ENCODE measurements around the gene NEK6.

NEK6 gene

GRCh38 chr9:124272118-124272517, 14.4 kb downstream of the NEK6 start:
- no peak overlapping the region for H3K4me3 ChIP-seq (ENCODE audit: low read depth in 1 of 2, low read length in 2 of 2)
- H3K27ac ChIP-seq (ENCODE audit: low read length) = peak overlapping the region; percentile 26
- no peaks in the 10 kb centered on the region for H3K9me3 ChIP-seq (ENCODE audit: control insufficient read depth in 1 of 2, low read length in 2 of 2)
- H3K4me1 ChIP-seq (ENCODE audit: control insufficient read depth in 1 of 2, insufficient read depth in 2 of 2, low read length in 2 of 2) = peaks cover 1 to 72% of the 10 kb centered on the region in 2 donors
- no peaks in the 10 kb centered on the region for H3K27me3 ChIP-seq (ENCODE audit: low read depth, low read length)
- H3K36me3 ChIP-seq (ENCODE audit: control insufficient read depth in 1 of 2, insufficient read depth in 2 of 2, low read length in 2 of 2) = no peaks in the 10 kb centered on the region

DNA sequence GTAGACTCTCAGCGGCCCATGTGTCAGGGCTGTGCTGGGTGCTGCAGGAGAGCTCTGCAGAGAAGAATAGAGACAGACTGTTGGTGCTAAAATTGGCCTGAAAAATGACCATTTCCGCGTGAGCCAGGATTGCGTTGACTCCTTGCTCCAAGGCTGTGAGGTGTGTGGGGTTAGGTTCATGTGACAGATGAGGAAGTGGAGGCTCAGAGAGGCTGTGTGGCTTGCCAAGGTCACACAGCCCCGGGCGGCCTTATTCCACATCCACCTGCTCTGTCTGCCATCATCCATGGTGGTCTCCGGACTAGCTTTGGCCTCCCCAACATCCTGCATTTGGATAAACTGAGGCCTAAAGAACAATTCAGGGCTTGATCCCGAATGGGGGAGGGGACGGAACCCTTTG, 15.2 kb downstream of the NEK6 start:
- peak overlapping the region; percentile 48 for H3K27ac ChIP-seq (ENCODE audit: low read length)
- H3K27me3 ChIP-seq (ENCODE audit: low read depth, low read length) = no peaks in the 10 kb centered on the region
- no peak overlapping the region for H3K4me3 ChIP-seq (ENCODE audit: low read depth in 1 of 2, low read length in 2 of 2)
- no peaks in the 10 kb centered on the region for H3K36me3 ChIP-seq (ENCODE audit: control insufficient read depth in 1 of 2, insufficient read depth in 2 of 2, low read length in 2 of 2)
- peaks cover 0 to 72% of the 10 kb centered on the region in 2 donors for H3K4me1 ChIP-seq (ENCODE audit: control insufficient read depth in 1 of 2, insufficient read depth in 2 of 2, low read length in 2 of 2)
- H3K9me3 ChIP-seq (ENCODE audit: control insufficient read depth in 1 of 2, low read length in 2 of 2) = no peaks in the 10 kb centered on the region

DNA sequence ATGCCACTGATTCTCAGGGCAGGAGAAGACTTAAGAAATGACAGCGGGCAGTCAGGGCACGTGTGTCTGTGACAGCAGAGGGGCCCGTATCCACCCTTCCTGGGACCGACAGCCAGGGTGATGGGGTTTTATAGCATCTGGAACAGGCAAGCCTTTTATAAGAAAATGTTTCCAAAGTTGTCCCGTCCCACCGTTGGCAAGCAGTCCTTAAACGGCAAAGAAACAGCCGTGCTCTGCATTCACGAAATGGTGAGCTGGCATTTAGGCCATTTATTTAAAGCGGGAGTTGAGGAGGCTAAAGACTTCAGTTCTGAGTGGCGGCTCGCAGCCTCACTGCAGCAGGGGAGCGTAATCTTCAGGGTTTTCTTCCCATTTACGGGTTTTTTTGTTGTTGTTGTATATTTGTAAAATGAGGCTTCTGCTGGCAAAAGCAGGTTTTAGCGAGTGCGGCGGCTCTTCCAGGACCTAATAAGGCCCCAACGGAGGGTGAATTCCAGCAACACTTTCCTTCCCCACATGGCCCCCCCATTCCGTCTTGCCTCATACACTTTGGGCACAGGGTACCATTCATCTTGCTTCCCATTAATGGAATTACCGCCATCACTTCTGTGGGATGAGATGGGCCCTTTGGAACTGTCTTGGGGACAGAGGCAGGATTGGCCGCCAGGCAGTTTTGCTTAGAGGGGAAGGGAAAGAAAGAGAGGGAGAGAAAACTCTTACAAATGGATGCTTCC, 15.8 kb downstream of the NEK6 start:
- Histone ChIP-seq H3K27me3 (ENCODE audit: low read depth, low read length) (no peaks in the 10 kb centered on the region), H3K36me3 (ENCODE audit: control insufficient read depth in 1 of 2, insufficient read depth in 2 of 2, low read length in 2 of 2) (no peaks in the 10 kb centered on the region), H3K4me1 (ENCODE audit: control insufficient read depth in 1 of 2, insufficient read depth in 2 of 2, low read length in 2 of 2) (peaks cover 0 to 72% of the 10 kb centered on the region in 2 donors), H3K4me3 (ENCODE audit: low read depth in 1 of 2, low read length in 2 of 2) (no peak overlapping the region), H3K27ac (ENCODE audit: low read length) (peak overlapping the region; percentile 48), H3K9me3 (ENCODE audit: control insufficient read depth in 1 of 2, low read length in 2 of 2) (no peaks in the 10 kb centered on the region)

DNA sequence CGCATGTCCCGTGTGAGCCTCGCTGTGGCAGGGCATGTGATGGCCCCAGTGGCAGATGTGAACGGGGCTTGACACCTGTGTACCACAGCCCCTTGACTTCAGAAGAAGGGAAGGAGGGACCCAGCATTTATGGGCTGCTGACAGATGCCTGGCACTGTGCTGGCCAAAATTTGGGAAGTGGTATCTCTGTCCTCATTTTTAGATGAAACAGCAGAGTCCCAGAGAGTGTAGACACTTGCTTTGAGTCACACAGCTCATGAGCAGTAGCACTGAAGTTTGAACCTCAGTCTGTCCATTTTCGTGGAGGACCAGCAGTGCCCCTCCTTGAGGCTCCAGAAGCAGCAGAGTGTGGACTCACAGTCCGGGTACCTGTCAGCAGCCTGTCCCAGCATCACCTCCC, 16.5 kb downstream of the NEK6 start:
- Histone ChIP-seq H3K9me3 (ENCODE audit: control insufficient read depth in 1 of 2, low read length in 2 of 2) (no peaks in the 10 kb centered on the region), H3K4me1 (ENCODE audit: control insufficient read depth in 1 of 2, insufficient read depth in 2 of 2, low read length in 2 of 2) (peaks cover 0 to 77% of the 10 kb centered on the region in 2 donors), H3K4me3 (ENCODE audit: low read depth in 1 of 2, low read length in 2 of 2) (no peak overlapping the region), H3K27me3 (ENCODE audit: low read depth, low read length) (no peaks in the 10 kb centered on the region), H3K27ac (ENCODE audit: low read length) (no peak overlapping the region), H3K36me3 (ENCODE audit: control insufficient read depth in 1 of 2, insufficient read depth in 2 of 2, low read length in 2 of 2) (no peaks in the 10 kb centered on the region)

DNA sequence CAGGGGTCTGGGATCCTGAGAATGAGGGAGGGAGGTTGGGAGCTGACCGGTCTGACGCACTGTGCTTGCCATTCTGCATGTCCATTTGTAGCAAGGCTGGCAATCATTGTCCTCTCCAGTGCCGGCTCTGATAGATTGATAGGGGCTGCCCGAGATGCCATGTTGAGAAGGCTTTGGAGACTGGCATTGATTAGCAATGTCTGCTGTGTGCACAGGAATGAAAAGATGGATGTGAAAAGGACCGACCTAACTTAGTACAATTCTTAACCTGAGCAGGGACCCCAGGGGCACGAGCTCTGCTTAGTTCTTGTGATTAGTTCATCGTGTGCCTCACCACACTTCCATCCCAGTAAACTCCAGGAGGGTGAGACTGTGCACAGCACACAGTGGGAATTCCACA, 17.0 kb downstream of the NEK6 start:
- H3K9me3 ChIP-seq (ENCODE audit: control insufficient read depth in 1 of 2, low read length in 2 of 2) = no peaks in the 10 kb centered on the region
- peaks cover 3 to 78% of the 10 kb centered on the region in 2 donors for H3K4me1 ChIP-seq (ENCODE audit: control insufficient read depth in 1 of 2, insufficient read depth in 2 of 2, low read length in 2 of 2)
- H3K27me3 ChIP-seq (ENCODE audit: low read depth, low read length) = no peaks in the 10 kb centered on the region
- no peaks in the 10 kb centered on the region for H3K36me3 ChIP-seq (ENCODE audit: control insufficient read depth in 1 of 2, insufficient read depth in 2 of 2, low read length in 2 of 2)
- no peak overlapping the region for H3K4me3 ChIP-seq (ENCODE audit: low read depth in 1 of 2, low read length in 2 of 2)
- no peak overlapping the region for H3K27ac ChIP-seq (ENCODE audit: low read length)

DNA sequence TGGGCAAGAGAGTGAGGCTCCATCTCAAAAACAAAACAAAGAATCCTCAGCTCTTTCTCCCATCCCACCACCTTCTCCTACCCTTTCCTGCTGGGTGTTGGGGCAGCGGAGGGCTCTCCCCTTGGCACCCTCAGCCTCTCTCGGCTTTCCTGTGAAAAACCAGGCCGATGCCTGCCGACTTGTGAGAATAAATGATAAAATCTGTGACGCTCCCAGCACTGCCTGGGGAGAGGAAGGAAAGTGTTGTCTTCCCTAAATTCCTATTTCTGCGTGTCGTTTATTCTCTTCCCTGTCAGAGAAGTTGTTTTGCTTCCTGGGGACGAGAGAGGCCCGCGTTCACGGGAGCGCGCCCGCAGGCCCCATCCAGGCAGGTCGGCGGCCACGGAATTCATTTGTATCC, 19.7 kb downstream of the NEK6 start:
- no peaks in the 10 kb centered on the region for H3K9me3 ChIP-seq (ENCODE audit: control insufficient read depth in 1 of 2, low read length in 2 of 2)
- H3K27me3 ChIP-seq (ENCODE audit: low read depth, low read length) = no peaks in the 10 kb centered on the region
- no peaks in the 10 kb centered on the region for H3K36me3 ChIP-seq (ENCODE audit: control insufficient read depth in 1 of 2, insufficient read depth in 2 of 2, low read length in 2 of 2)
- peaks cover 22 to 76% of the 10 kb centered on the region in 2 donors for H3K4me1 ChIP-seq (ENCODE audit: control insufficient read depth in 1 of 2, insufficient read depth in 2 of 2, low read length in 2 of 2)
- no peak overlapping the region for H3K27ac ChIP-seq (ENCODE audit: low read length)
- H3K4me3 ChIP-seq (ENCODE audit: low read depth in 1 of 2, low read length in 2 of 2) = no peak overlapping the region

GRCh38 chr9:124278054-124278540, 20.3 kb downstream of the NEK6 start:
- H3K9me3 ChIP-seq (ENCODE audit: control insufficient read depth in 1 of 2, low read length in 2 of 2) = no peaks in the 10 kb centered on the region
- no peak overlapping the region for H3K27ac ChIP-seq (ENCODE audit: low read length)
- no peaks in the 10 kb centered on the region for H3K27me3 ChIP-seq (ENCODE audit: low read depth, low read length)
- peaks cover 25 to 76% of the 10 kb centered on the region in 2 donors for H3K4me1 ChIP-seq (ENCODE audit: control insufficient read depth in 1 of 2, insufficient read depth in 2 of 2, low read length in 2 of 2)
- H3K4me3 ChIP-seq (ENCODE audit: low read depth in 1 of 2, low read length in 2 of 2) = no peak overlapping the region
- H3K36me3 ChIP-seq (ENCODE audit: control insufficient read depth in 1 of 2, insufficient read depth in 2 of 2, low read length in 2 of 2) = no peaks in the 10 kb centered on the region

- Histone ChIP-seq H3K4me3 (ENCODE audit: low read depth in 1 of 2, low read length in 2 of 2) (peak overlapping the region in 1 of 2 donors; percentile 23), H3K36me3 (ENCODE audit: control insufficient read depth in 1 of 2, insufficient read depth in 2 of 2, low read length in 2 of 2) (no peaks in the 10 kb centered on the region), H3K9me3 (ENCODE audit: control insufficient read depth in 1 of 2, low read length in 2 of 2) (no peaks in the 10 kb centered on the region), H3K27ac (ENCODE audit: low read length) (peak overlapping the region; percentile 76), H3K4me1 (ENCODE audit: control insufficient read depth in 1 of 2, insufficient read depth in 2 of 2, low read length in 2 of 2) (peaks cover 25 to 78% of the 10 kb centered on the region in 2 donors), H3K27me3 (ENCODE audit: low read depth, low read length) (no peaks in the 10 kb centered on the region)
These were observed 21.9 kb downstream of the NEK6 start for GRCh38 chr9:124279531-124280175.

- Histone ChIP-seq H3K27me3 (ENCODE audit: low read depth, low read length) (no peaks in the 10 kb centered on the region), H3K4me3 (ENCODE audit: low read depth in 1 of 2, low read length in 2 of 2) (no peak overlapping the region), H3K9me3 (ENCODE audit: control insufficient read depth in 1 of 2, low read length in 2 of 2) (no peaks in the 10 kb centered on the region), H3K4me1 (ENCODE audit: control insufficient read depth in 1 of 2, insufficient read depth in 2 of 2, low read length in 2 of 2) (peaks cover 27 to 76% of the 10 kb centered on the region in 2 donors), H3K36me3 (ENCODE audit: control insufficient read depth in 1 of 2, insufficient read depth in 2 of 2, low read length in 2 of 2) (peaks cover 0 to 1% of the 10 kb centered on the region in 2 donors), H3K27ac (ENCODE audit: low read length) (peak overlapping the region; percentile 76)
These were observed 22.5 kb downstream of the NEK6 start for GRCh38 chr9:124280176-124280691.

DNA sequence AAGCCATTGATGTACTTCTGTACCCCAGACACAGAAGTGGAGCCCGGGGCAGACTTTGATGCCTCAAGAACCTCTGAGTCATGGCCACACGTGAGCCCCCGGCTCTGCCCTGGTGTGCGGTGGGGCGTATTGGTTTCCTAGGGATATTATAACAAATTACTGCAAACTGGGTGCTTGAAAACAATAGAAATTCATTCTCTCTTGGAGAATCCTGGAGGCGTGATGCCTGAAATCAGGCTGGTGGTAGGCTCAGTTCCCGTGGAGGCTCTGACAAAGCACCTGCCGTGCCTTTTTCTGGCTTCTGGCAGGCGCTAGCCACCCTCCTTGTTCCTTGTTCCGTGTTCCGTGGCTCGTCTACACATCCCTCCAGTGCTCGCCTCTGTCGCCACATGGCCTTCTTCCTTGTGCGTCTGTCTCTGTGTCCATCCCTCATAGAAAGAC, 24.2 kb downstream of the NEK6 start:
- Histone ChIP-seq H3K36me3 (ENCODE audit: control insufficient read depth in 1 of 2, insufficient read depth in 2 of 2, low read length in 2 of 2) (peaks cover 0 to 17% of the 10 kb centered on the region in 2 donors), H3K4me1 (ENCODE audit: control insufficient read depth in 1 of 2, insufficient read depth in 2 of 2, low read length in 2 of 2) (peaks cover 44 to 81% of the 10 kb centered on the region in 2 donors), H3K27me3 (ENCODE audit: low read depth, low read length) (no peaks in the 10 kb centered on the region), H3K9me3 (ENCODE audit: control insufficient read depth in 1 of 2, low read length in 2 of 2) (no peaks in the 10 kb centered on the region), H3K27ac (ENCODE audit: low read length) (peak overlapping the region; percentile 85), H3K4me3 (ENCODE audit: low read depth in 1 of 2, low read length in 2 of 2) (no peak overlapping the region)

GRCh38 chr9:124282442-124283227, 24.9 kb downstream of the NEK6 start:
- Histone ChIP-seq H3K9me3 (ENCODE audit: control insufficient read depth in 1 of 2, low read length in 2 of 2) (no peaks in the 10 kb centered on the region), H3K36me3 (ENCODE audit: control insufficient read depth in 1 of 2, insufficient read depth in 2 of 2, low read length in 2 of 2) (peaks cover 0 to 17% of the 10 kb centered on the region in 2 donors), H3K4me1 (ENCODE audit: control insufficient read depth in 1 of 2, insufficient read depth in 2 of 2, low read length in 2 of 2) (peaks cover 47 to 81% of the 10 kb centered on the region in 2 donors), H3K4me3 (ENCODE audit: low read depth in 1 of 2, low read length in 2 of 2) (peak overlapping the region in 1 of 2 donors; percentile 22), H3K27me3 (ENCODE audit: low read depth, low read length) (no peaks in the 10 kb centered on the region), H3K27ac (ENCODE audit: low read length) (peak overlapping the region; percentile 85)
